HEK293 (cell line): ENCODE data around the gene FRMD4A.

Source experiments
- CTCF ChIA-PET: fragments of 350-600 bp; formaldehyde crosslinking; extraction: SDS; loops from one replicate; lab custom pipeline; 2021; ENCODE audit warnings: antibody characterized with exemption; lab: Yijun Ruan, JAX
- POLR2A ChIA-PET: fragments of 300-600 bp; formaldehyde crosslinking; extraction: SDS; loops from one replicate; lab custom pipeline; 2020; ENCODE audit warnings: antibody characterized with exemption, inconsistent platforms; lab: Yijun Ruan, JAX
- H3K27ac ChIP-seq: fragments of 200-500 bp; sonication (Bioruptor generic); 2 replicates; pipeline ENCODE4 v1.5.1; 2014; ENCODE audit warnings: low read depth, low read length, control low read depth, inconsistent platforms; ENCODE audit errors: extremely low read depth
- H3K36me3 ChIP-seq, 2 experiments: fragments of 200-500 bp in 1 of 2; sonication (Bioruptor generic) in 1 of 2; 1 replicate in 1 of 2; 2 replicates in 1 of 2; pipeline ENCODE4 v1.5.1; 2014 to 2017; ENCODE audit warnings: inconsistent platforms in 2 of 2, low read length in 2 of 2; ENCODE audit not compliant: control insufficient read depth in 2 of 2, insufficient read depth in 1 of 2
- H3K4me1 ChIP-seq: fragments of 200-500 bp; sonication (Bioruptor generic); 2 replicates; pipeline ENCODE4 v1.5.1; 2014; ENCODE audit warnings: mild to moderate bottlenecking, low read length, inconsistent platforms; ENCODE audit not compliant: control insufficient read depth, insufficient read depth
- H3K4me3 ChIP-seq: 2 replicates; pipeline ENCODE4 v1.5.1; 2011; ENCODE audit warnings: low read depth, mild to moderate bottlenecking, control low read depth, low read length, moderate library complexity
- H3K9me3 ChIP-seq: fragments of 200-500 bp; sonication (Bioruptor generic); 2 replicates; pipeline ENCODE4 v1.5.1; 2014; ENCODE audit warnings: low read depth, low read length, inconsistent platforms; ENCODE audit not compliant: control insufficient read depth, insufficient read depth
- BCL11B ChIP-seq: fragments of 450-650 bp; formaldehyde crosslinking; IDR thresholded peaks from 2 replicates; pipeline ENCODE4 v1.5.1; 2016; ENCODE audit warnings: low read depth, missing biosample characterization, missing genetic modification characterization
- EGR2 ChIP-seq: fragments of 450-650 bp; formaldehyde crosslinking; IDR thresholded peaks from 2 replicates; pipeline ENCODE4 v1.5.1; 2016; ENCODE audit warnings: low read depth, missing biosample characterization, missing genetic modification characterization
- GFI1B ChIP-seq: fragments of 450-650 bp; formaldehyde crosslinking; IDR thresholded peaks from 2 replicates; pipeline ENCODE4 v1.5.1; 2016; ENCODE audit warnings: missing biosample characterization, missing genetic modification characterization
- GLI4 ChIP-seq: fragments of 450-650 bp; formaldehyde crosslinking; IDR thresholded peaks from 2 replicates; pipeline ENCODE4 v1.5.1; 2016; ENCODE audit warnings: missing biosample characterization, missing genetic modification characterization
- HOXC10 ChIP-seq: sonication (generic); formaldehyde crosslinking; IDR thresholded peaks from 2 replicates; pipeline ENCODE4 v1.8.1; 2023; ENCODE audit warnings: mild to moderate bottlenecking, missing genetic modification reagents
- KLF16 ChIP-seq: fragments of 450-650 bp; formaldehyde crosslinking; IDR thresholded peaks from 2 replicates; pipeline ENCODE4 v1.5.1; 2017; ENCODE audit warnings: missing biosample characterization, missing genetic modification characterization
- KLF8 ChIP-seq: fragments of 450-650 bp; formaldehyde crosslinking; IDR thresholded peaks from 2 replicates; pipeline ENCODE4 v1.5.1; 2016; ENCODE audit warnings: missing biosample characterization, missing genetic modification characterization
- TRIM28 ChIP-seq: IDR thresholded peaks from 2 replicates; pipeline ENCODE4 v1.6.1; 2011; ENCODE audit warnings: low read length, control low read depth, borderline replicate concordance
- YY2 ChIP-seq: fragments of 450-650 bp; formaldehyde crosslinking; IDR thresholded peaks from 2 replicates; pipeline ENCODE4 v1.5.1; 2016; ENCODE audit warnings: missing biosample characterization, missing genetic modification characterization
- ZBTB17 ChIP-seq: fragments of 450-650 bp; formaldehyde crosslinking; IDR thresholded peaks from 2 replicates; pipeline ENCODE4 v1.5.1; 2016; ENCODE audit warnings: missing biosample characterization, missing genetic modification characterization
- ZNF112 ChIP-seq: fragments of 450-650 bp; formaldehyde crosslinking; IDR thresholded peaks from 2 replicates; pipeline ENCODE4 v1.5.0; 2017; ENCODE audit warnings: missing biosample characterization, missing genetic modification characterization
- ZNF202 ChIP-seq: fragments of 450-650 bp; formaldehyde crosslinking; IDR thresholded peaks from 2 replicates; pipeline ENCODE4 v1.5.1; 2016; ENCODE audit warnings: missing biosample characterization, missing genetic modification characterization, borderline replicate concordance
- ZNF214 ChIP-seq: fragments of 450-650 bp; formaldehyde crosslinking; IDR thresholded peaks from 2 replicates; pipeline ENCODE4 v1.5.1; 2017; ENCODE audit warnings: missing biosample characterization, mild to moderate bottlenecking, missing genetic modification characterization, borderline replicate concordance
- ZNF221 ChIP-seq: fragments of 450-650 bp; formaldehyde crosslinking; IDR thresholded peaks from 2 replicates; pipeline ENCODE4 v1.5.1; 2017; ENCODE audit warnings: missing biosample characterization, missing genetic modification characterization, borderline replicate concordance
- ZNF292 ChIP-seq: fragments of 450-650 bp; formaldehyde crosslinking; IDR thresholded peaks from 2 replicates; pipeline ENCODE4 v1.5.1; 2016; ENCODE audit warnings: low read depth, missing biosample characterization, missing genetic modification characterization, borderline replicate concordance
- ZNF416 ChIP-seq: fragments of 450-650 bp; formaldehyde crosslinking; IDR thresholded peaks from 2 replicates; pipeline ENCODE4 v1.5.1; 2016; ENCODE audit warnings: missing biosample characterization, missing genetic modification characterization
- ZNF426 ChIP-seq: fragments of 450-650 bp; formaldehyde crosslinking; IDR thresholded peaks from 2 replicates; pipeline ENCODE4 v1.5.1; 2017; ENCODE audit warnings: missing biosample characterization, missing genetic modification characterization, mild to moderate bottlenecking, inconsistent platforms, moderate library complexity
- ZNF433 ChIP-seq: fragments of 450-650 bp; formaldehyde crosslinking; IDR thresholded peaks from 2 replicates; pipeline ENCODE4 v1.5.1; 2016; ENCODE audit warnings: missing biosample characterization, missing genetic modification characterization, low read depth
- ZNF449 ChIP-seq: fragments of 450-650 bp; formaldehyde crosslinking; IDR thresholded peaks from 2 replicates; pipeline ENCODE4 v1.5.1; 2017; ENCODE audit warnings: missing biosample characterization, mild to moderate bottlenecking, missing genetic modification characterization, moderate library complexity
- ZNF501 ChIP-seq: fragments of 450-650 bp; formaldehyde crosslinking; IDR thresholded peaks from 2 replicates; pipeline ENCODE4 v1.5.1; 2016; ENCODE audit warnings: missing biosample characterization, missing genetic modification characterization
- ZNF521 ChIP-seq: fragments of 450-650 bp; formaldehyde crosslinking; IDR thresholded peaks from 2 replicates; pipeline ENCODE4 v1.5.1; 2017; ENCODE audit warnings: missing biosample characterization, mild to moderate bottlenecking, missing genetic modification characterization
- ZNF621 ChIP-seq: fragments of 450-650 bp; formaldehyde crosslinking; IDR thresholded peaks from 2 replicates; pipeline ENCODE4 v1.5.1; 2017; ENCODE audit warnings: missing biosample characterization, missing genetic modification characterization
- ZNF629 ChIP-seq: fragments of 450-650 bp; formaldehyde crosslinking; IDR thresholded peaks from 2 replicates; pipeline ENCODE4 v1.5.1; 2017; ENCODE audit warnings: missing biosample characterization, missing genetic modification characterization
- ZNF639 ChIP-seq: fragments of 450-650 bp; formaldehyde crosslinking; IDR thresholded peaks from 2 replicates; pipeline ENCODE4 v1.5.1; 2016; ENCODE audit warnings: missing biosample characterization, missing genetic modification characterization
- ZNF670 ChIP-seq: fragments of 450-650 bp; formaldehyde crosslinking; IDR thresholded peaks from 2 replicates; pipeline ENCODE4 v1.5.1; 2016; ENCODE audit warnings: missing biosample characterization, missing genetic modification characterization, low read depth
- ZNF776 ChIP-seq: fragments of 450-650 bp; formaldehyde crosslinking; IDR thresholded peaks from 2 replicates; pipeline ENCODE4 v1.5.0; 2017; ENCODE audit warnings: missing biosample characterization, missing genetic modification characterization, borderline replicate concordance
- TF ChIP-seq, protein P1 (sequence below): fragments of 450-650 bp; formaldehyde crosslinking; IDR thresholded peaks from 2 replicates; pipeline ENCODE4 v1.5.1; 2017; ENCODE audit warnings: missing biosample characterization, missing genetic modification characterization
- TF ChIP-seq, protein P2 (sequence below): fragments of 450-650 bp; formaldehyde crosslinking; IDR thresholded peaks from 2 replicates; pipeline ENCODE4 v1.5.1; 2016; ENCODE audit warnings: missing biosample characterization, missing genetic modification characterization

The FRMD4A gene

DNA sequence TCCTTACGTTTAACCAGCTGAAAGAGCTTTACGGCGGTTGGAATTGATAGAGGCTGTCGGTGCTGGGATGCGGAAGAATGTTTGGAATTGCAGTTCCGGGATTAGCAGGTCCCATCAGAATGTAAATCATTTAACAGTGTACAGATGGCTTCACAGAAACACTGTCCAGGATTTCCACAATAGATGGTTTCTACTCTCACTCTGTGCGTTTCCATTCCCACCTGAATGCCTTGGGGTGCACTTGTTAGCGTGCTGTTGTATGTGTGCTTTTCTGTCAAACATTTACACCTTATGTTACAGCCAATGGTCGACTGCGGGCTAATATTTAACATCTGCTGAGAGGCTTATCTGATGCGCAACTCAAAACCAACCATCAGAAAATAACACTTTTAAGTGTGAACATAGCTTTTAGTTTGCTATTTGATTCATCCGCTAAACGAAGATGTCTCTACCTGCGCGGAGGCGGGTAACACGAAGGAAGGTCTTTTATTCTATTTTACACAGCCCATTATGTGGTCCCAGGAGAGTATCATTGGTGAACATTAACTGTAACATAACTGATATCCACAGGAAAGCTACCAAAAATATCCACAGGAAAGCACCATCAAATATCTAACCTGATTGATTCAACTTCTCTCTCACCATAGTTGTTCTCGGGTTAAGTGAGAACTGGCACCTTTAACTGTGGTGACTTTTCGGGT, 564.9 kb downstream of the FRMD4A start:
- Histone ChIP-seq H3K27ac (no peak overlapping the region; the same call in 1 of the 2 replicates), H3K36me3 (no peaks in the 10 kb centered on the region), H3K4me1 (no peaks in the 10 kb centered on the region), H3K4me3 (no peak overlapping the region), H3K9me3 (no peaks in the 10 kb centered on the region)
- ChIA-PET CTCF (interaction anchor here (1.0 kb wide), 1 partner anchor 106 kb away, joined by 3 read pairs; no protein-coding TSS in a partner anchor), POLR2A (no interaction called here)
- TF ChIP-seq ZNF221 (tag by site-specific recombination) = no peak
- TF ChIP-seq ZNF629 = no peak
- no peak for TF ChIP-seq ZNF449 (tag by site-specific recombination)
- TF ChIP-seq GLI4 (tag by site-specific recombination) = no peak
- no peak for TF ChIP-seq KLF8 (tag by site-specific recombination)
- TF ChIP-seq KLF16 (tag by site-specific recombination) = no peak
- no peak for TF ChIP-seq ZNF776 (tag by site-specific recombination)
- TF ChIP-seq ZNF292 = no peak
- no peak for TF ChIP-seq TRIM28
- no peak for TF ChIP-seq EGR2 (tag by site-specific recombination)
- TF ChIP-seq HOXC10 (CRISPR knock-in tag) = no peak
- TF ChIP-seq ZNF416 (tag by site-specific recombination) = no peak
- no peak for TF ChIP-seq YY2 (tag by site-specific recombination)

DNA sequence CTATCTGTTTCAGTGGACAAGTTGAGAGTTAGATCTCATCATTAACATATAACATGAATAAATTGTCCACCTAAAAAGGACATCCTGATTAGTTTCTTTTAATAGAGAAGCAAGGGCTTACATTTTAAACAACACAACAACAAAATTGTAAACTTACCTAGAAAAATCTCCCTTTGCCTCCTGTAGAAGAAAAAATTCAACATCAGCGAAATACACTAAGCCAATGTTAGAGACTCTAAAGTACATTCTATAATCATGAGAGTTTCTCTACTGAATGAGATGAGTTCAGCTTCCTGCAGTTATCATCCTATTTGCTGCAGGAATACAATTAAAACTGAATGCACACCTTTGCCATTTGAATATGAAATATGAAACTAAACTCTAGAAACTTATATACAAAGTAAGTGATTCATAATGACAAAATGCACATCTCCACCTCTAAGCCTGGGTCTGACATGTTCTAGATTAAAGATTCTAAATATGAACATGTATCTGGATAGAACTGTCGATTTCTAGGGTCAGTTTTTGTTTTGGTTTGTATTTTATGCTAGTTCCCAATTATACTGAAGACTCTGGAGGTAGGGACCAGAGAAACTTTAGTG, 569.1 kb downstream of the FRMD4A start:
- Histone ChIP-seq H3K9me3 (no peaks in the 10 kb centered on the region), H3K36me3 (no peaks in the 10 kb centered on the region), H3K27ac (no peak overlapping the region), H3K4me1 (0 out of 2 replicates have a peak, but pooled peaks cover 11% of the 10 kb centered on the region), H3K4me3 (no peak overlapping the region)
- TF ChIP-seq ZNF521 (no peak), ZNF112 (tag by site-specific recombination) (no peak), BCL11B (tag by site-specific recombination) (no peak), ZNF670 (tag by site-specific recombination) (no peak), ZNF202 (no peak), ZBTB17 (tag by site-specific recombination) (no peak), ZNF621 (tag by site-specific recombination) (no peak), ZNF426 (no peak), KLF8 (tag by site-specific recombination) (no peak), ZNF776 (tag by site-specific recombination) (no peak), ZNF214 (tag by site-specific recombination) (no peak), ZNF501 (tag by site-specific recombination) (no peak), ZNF639 (tag by site-specific recombination) (no peak), ZNF433 (tag by site-specific recombination) (no peak), GFI1B (tag by site-specific recombination) (no peak)
- TF ChIP-seq, protein P1, sequence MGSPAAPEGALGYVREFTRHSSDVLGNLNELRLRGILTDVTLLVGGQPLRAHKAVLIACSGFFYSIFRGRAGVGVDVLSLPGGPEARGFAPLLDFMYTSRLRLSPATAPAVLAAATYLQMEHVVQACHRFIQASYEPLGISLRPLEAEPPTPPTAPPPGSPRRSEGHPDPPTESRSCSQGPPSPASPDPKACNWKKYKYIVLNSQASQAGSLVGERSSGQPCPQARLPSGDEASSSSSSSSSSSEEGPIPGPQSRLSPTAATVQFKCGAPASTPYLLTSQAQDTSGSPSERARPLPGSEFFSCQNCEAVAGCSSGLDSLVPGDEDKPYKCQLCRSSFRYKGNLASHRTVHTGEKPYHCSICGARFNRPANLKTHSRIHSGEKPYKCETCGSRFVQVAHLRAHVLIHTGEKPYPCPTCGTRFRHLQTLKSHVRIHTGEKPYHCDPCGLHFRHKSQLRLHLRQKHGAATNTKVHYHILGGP (tag by site-specific recombination) = no peak
- TF ChIP-seq, protein P2, sequence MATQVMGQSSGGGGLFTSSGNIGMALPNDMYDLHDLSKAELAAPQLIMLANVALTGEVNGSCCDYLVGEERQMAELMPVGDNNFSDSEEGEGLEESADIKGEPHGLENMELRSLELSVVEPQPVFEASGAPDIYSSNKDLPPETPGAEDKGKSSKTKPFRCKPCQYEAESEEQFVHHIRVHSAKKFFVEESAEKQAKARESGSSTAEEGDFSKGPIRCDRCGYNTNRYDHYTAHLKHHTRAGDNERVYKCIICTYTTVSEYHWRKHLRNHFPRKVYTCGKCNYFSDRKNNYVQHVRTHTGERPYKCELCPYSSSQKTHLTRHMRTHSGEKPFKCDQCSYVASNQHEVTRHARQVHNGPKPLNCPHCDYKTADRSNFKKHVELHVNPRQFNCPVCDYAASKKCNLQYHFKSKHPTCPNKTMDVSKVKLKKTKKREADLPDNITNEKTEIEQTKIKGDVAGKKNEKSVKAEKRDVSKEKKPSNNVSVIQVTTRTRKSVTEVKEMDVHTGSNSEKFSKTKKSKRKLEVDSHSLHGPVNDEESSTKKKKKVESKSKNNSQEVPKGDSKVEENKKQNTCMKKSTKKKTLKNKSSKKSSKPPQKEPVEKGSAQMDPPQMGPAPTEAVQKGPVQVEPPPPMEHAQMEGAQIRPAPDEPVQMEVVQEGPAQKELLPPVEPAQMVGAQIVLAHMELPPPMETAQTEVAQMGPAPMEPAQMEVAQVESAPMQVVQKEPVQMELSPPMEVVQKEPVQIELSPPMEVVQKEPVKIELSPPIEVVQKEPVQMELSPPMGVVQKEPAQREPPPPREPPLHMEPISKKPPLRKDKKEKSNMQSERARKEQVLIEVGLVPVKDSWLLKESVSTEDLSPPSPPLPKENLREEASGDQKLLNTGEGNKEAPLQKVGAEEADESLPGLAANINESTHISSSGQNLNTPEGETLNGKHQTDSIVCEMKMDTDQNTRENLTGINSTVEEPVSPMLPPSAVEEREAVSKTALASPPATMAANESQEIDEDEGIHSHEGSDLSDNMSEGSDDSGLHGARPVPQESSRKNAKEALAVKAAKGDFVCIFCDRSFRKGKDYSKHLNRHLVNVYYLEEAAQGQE (tag by site-specific recombination) = no peak
- CTCF ChIA-PET = no interaction called here
- POLR2A ChIA-PET = interaction anchor here (1.1 kb wide), 1 partner anchor 11 kb away, joined by 3 read pairs; no protein-coding TSS in a partner anchor
